Measurements from ENCODE around the gene CLDN22.

The CLDN22 gene

DNA sequence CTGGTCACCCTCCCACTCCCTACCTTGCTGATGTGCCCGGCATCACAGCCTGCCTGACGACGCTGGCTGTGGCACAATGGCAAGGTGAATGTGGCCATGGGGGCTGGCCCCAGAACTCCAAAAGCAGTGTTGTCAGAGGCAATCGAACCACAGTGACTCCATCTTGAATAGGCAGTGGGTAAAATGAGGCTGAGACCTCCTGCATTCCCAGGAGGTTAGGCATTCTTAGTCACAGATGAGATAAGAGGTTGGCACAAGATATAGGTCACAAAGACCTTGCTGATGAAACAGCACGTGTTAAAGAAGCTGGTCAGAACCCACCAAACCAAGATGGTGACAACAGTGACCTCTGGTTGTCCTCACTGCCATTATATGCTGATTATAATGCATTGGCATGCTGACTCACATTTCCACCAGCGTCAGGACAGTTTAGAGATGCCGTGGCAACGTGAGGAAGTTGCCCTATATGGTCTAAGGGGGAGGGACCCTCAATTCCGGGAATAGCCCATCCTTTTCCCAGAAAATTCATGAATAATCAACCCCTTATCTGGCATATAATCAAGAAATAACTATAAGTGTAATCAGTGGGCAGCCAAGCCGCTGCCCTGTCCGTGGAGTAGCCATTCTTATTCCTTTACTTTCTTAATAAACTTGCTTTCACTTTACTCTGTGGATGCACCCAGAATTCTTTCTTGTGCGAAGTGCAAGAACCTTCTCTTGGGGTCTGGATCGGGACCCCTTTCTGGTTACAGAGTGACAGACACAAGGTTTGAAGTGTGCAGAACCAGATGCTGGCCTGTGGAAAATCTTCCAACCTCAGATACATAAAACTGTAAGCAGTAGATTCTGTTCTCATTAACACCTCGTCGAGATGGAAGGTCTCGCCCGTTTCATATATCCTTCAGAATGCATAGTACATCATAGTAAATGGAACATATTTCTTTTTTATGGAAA lies 28.9 kb upstream of the CLDN22 start:
- in situ Hi-C loops (cut with HindIII; ENCODE audit: low pct_ligation_motif_present, low pct_unique_long_range_greater_than_20kb, low sequenced_read_pairs): no loop called here
- DNase-seq: peak; percentile 89

DNA sequence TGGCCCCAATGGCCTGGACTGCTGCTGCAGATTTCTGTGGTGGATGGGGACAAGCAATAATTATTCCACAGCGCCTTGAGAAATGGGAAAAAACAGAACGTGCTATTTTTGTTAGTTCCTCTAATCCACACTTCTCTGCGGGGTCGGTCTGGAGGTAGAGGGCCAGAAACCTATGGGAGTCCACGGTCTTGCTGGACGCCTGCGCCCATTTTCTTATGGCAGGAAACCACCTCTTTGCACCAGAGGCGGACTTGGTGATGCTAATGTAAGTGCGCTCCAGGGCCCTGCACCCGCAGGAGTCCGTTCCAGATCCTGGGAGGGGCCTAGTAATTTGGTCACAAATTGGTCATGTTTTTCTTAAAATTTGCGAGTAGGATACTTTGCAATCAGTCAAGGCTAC lies 28.1 kb upstream of the CLDN22 start:
- DNase-seq: no peak
- in situ Hi-C loops (cut with HindIII; ENCODE audit: low pct_ligation_motif_present, low pct_unique_long_range_greater_than_20kb, low sequenced_read_pairs): no loop called here

DNA sequence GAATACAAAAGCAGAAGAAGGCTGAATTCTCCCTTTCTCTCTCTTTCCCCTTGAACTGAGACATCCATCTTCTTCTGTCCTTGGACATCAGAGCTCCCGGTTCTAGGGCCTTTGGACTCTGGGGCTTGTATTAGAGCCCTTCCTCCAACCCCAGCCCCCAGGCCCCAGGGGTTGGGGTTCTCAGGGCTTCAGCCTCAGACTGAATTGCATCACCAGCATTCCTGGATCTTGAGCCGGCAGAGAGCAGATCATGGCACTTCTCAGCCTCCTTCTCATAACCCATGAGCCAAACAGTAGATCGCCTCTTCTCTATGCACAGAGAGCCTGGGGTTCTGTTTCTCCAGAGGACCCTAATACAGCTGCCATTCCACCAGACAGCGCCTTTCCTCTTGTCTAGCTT lies 27.5 kb upstream of the CLDN22 start:
- no peak for DNase-seq
- in situ Hi-C loops (cut with HindIII; ENCODE audit: low pct_ligation_motif_present, low pct_unique_long_range_greater_than_20kb, low sequenced_read_pairs): no loop called here

DNA sequence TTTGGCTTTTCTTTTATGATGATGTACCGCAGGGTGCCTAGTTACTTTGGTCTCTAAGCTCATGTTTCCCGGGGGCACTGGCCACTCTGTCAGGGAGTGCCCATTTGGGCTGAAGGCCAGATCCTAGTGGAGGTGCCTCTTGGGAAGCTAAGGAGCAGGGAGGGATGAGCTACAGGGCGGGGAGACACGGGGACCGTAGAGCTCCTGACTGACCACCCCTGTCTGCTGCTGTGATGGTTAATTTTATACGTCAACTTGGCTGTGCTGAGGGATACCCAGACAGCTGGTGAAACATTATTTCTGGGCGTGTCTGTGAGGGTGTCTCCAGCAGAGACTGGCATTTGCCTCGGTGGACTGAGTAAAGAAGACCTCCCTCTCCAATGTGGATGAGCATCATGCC lies 27.1 kb upstream of the CLDN22 start:
- DNase-seq: no peak
- in situ Hi-C loops (cut with HindIII; ENCODE audit: low pct_ligation_motif_present, low pct_unique_long_range_greater_than_20kb, low sequenced_read_pairs): no loop called here

DNA sequence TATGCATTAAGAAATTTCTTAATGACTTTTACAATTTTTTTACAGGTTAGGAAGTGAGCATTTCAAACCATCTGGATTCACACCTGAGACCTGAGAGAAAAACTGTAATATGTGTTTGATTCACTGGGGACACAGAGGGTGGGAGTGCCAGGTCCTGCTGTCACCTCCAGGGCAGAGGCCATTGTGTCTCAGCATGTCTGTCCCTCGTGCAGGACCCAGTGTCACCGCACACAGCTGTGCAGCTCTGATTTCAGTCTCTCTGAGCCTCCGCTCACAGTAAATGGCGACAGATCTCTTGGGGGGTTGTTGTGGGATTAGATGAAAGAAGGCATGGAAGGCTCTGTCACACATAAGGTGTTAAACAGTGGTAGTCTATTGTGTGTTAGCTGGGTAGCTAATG lies 25.2 kb upstream of the CLDN22 start:
- DNase-seq: no peak
- in situ Hi-C loops (cut with HindIII; ENCODE audit: low pct_ligation_motif_present, low pct_unique_long_range_greater_than_20kb, low sequenced_read_pairs): no loop called here

DNA sequence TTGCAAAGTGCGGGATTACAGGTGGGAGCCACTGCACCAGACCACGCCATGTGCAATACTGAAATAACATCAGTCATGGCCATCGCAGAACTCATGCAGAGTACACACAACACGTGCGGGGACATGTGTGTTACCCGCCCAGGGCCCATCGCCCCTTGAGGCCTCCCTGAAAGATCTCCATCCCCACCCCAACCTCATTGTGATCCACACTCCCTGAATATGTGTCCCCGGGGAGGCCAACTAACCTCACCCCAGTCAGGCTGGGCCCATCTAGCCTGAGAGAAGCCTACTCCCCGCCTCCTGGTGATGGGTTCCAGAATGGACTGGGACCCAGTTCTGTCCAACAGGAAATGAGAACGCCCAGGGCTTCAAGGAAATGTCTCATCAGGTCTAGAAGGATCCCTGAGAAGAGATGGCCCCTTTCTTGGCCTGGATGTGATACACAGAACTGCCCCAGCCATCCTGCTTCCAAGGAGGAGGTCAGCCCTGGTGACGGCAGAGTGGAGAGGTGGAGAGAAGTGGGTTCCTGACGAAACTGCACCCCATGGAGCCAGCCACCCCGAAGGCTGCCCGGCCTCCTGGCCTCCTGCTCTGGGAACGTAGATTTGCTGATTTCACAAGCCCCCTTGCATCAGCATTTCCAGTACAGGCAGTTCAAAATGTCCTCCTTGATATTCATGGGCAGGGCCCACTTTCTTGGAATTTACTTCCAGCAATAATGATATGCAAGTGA lies 24.6 kb upstream of the CLDN22 start:
- DNase-seq: no peak
- in situ Hi-C loops (cut with HindIII; ENCODE audit: low pct_ligation_motif_present, low pct_unique_long_range_greater_than_20kb, low sequenced_read_pairs): no loop called here

DNA sequence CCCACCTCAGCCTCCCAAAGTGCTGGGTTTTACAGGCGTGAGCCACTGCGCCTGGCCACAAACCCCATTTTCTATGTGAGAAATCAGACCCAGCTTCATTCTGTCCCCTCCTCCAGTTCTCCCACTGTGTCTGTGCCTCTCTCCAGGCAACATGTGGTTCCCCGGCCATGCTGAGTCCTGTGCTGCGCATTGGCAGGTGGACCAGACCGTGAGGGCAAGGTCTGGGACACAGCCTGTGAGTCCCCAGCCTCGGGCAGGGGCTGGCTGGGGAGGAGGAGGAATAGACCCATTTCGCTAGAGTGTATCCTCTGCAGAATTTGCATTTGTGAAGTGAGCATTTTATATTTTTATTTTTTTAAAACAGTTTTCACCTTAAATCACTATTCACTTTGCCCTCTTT lies 23.7 kb upstream of the CLDN22 start:
- DNase-seq: no peak
- in situ Hi-C loops (cut with HindIII; ENCODE audit: low pct_ligation_motif_present, low pct_unique_long_range_greater_than_20kb, low sequenced_read_pairs): no loop called here

DNA sequence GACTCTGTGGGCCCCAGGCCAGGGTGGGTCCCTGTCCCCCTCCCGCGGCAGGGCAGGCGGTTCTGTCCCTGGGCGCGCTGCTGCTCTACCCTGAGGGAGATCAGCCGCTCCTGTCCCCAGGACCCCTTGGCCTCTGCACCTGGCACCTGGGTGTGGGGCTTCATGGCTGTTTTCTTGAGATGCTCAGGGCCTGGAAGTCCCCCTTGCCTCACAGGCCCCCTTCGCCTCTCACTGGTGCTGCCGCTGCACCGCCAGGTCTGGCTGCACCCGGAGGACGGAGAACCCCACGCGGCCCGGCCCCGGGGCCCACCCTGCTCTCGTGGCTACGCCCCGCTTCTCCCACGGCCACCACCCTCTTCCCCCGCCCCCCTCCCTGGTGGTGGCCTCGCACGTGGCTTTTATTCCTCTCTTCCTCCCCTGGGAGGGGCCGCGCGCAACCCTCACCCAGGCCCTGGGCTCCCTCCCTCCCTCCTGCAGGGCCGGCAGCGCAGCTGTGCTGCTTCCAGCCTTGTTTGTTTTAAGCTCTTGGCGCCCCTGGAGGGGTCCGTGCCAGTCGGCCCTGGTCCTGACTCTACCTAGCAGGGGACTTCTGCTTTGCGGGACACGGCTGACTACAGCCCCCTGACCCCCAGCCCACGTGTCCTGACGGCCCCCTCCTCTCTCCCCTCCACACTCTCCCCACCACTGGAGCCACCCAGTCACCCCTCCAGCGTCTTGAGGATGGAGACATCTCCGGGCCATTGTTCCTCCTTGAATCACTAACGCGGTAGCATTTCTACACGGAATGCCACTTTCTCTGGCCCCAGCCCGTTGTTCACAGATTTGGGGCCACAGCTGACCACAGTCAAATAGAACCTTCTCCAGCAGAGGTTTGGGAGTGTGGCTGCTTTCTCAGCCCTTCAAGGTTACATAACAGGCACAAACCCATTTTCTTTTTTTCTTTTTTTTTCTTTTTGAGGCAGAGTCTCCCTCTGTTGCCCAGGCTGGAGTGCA lies 22.8 kb upstream of the CLDN22 start:
- in situ Hi-C loops (cut with HindIII; ENCODE audit: low pct_ligation_motif_present, low pct_unique_long_range_greater_than_20kb, low sequenced_read_pairs): no loop called here
- peak; percentile 7 for DNase-seq

DNA sequence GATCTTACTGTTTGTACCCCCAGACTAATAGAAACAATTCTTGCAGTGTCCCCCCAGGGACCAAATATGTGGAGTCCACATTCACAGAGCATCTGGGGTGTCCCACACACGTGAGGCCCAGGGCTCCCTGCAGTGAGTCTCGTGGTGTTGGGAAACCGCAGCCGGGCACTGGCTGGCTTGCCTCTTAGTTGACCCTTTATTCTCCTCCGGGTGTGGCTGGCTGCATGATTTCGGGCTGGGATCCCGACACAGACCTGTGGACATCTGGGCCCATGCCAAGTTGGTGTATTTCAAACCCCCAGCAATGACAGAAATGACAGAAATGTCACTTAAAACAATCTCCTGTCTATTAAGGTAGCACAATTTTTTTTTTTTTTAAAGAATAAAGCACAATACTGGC lies 17.8 kb upstream of the CLDN22 start:
- in situ Hi-C loops (cut with HindIII; ENCODE audit: low pct_ligation_motif_present, low pct_unique_long_range_greater_than_20kb, low sequenced_read_pairs): no loop called here
- DNase-seq: no peak

DNA sequence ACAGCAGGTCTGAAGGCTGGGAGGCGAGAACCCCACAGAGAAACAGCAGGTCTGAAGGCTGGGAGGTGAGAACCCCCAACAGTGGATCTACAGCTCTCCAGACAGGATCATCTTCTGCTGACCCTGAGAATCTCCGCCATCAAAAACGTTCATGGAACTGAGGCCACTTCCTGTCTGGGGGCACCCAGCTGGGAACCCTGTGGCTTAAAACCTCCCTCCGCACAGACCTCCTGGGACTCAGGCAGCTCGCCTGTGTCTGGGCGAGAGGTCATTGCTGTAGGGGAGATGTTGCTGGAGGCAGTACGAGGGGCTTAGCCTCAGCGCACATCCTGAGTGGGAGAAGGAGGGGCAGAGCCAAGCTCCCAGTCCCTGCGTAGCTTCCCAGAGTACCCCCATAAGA lies 17.3 kb upstream of the CLDN22 start:
- in situ Hi-C loops (cut with HindIII; ENCODE audit: low pct_ligation_motif_present, low pct_unique_long_range_greater_than_20kb, low sequenced_read_pairs): no loop called here
- no peak for DNase-seq

DNA sequence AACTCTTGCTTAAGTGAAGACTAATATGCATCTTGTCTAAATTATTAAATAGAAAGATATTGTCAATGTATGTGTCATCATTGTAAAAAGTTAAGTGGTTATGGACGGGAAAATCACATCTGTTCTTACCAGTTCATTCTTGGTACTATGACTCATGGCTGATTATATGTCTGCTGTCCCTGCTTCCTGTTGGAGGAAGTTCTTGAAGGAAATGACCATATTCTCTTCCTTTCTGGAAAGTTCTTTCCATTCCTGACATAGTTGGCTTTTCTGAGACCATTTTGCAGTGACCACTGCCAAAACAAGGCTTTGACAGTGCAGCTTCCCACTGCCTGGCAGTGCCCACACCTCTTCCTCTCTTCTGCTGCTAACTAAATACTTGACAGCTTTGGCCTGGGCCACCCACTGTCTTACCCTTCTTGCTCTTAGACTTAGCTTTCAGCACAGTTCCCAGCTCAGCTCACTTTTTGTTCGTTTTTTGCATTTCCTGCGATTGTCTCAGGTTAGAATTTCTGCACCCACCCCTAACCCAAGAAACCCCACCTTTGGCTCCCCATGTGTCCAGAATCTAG lies 15.4 kb upstream of the CLDN22 start:
- in situ Hi-C loops (cut with HindIII; ENCODE audit: low pct_ligation_motif_present, low pct_unique_long_range_greater_than_20kb, low sequenced_read_pairs): no loop called here
- peak; percentile 59 for DNase-seq

DNA sequence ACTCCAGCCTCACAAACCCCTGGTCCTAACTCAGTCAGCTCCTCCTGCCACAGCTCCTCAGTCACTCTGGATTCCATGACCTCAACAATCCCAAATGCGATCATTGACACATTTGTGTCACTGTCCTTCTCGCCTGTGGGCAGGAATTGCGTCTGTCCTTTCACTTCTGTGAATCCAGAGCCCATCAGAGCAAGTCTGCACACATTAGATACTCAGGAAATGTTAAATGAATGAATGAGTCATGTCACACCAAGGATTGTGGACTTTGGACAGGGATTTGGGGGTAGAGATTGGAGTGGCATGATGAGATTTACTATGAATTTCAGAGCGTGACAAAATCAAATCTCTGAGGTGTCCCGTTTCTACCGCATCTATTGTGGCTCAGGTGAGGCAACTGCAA lies 13.9 kb upstream of the CLDN22 start:
- peak; percentile 48 for DNase-seq
- in situ Hi-C loops (cut with HindIII; ENCODE audit: low pct_ligation_motif_present, low pct_unique_long_range_greater_than_20kb, low sequenced_read_pairs): no loop called here

DNA sequence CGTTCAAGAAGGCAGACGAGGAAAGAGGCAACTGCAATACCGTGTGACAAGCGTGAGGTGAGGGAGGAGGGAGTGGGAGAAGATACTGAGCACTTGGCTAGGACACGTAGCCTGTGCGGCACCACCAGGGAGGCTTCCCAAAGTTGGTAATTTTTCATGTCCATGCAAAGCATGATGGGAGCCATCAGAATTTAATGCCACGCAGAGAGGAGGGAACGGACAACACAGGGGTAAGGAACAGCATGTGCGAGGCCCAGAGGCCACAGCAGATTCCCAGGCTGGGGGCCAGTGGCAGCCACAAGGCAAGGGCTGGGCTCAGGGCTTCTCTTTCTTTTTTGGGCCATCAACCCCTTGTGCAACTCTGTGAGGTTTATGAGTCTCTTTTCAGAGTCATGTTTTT lies 13.1 kb upstream of the CLDN22 start:
- in situ Hi-C loops (cut with HindIII; ENCODE audit: low pct_ligation_motif_present, low pct_unique_long_range_greater_than_20kb, low sequenced_read_pairs): no loop called here
- DNase-seq: no peak

DNA sequence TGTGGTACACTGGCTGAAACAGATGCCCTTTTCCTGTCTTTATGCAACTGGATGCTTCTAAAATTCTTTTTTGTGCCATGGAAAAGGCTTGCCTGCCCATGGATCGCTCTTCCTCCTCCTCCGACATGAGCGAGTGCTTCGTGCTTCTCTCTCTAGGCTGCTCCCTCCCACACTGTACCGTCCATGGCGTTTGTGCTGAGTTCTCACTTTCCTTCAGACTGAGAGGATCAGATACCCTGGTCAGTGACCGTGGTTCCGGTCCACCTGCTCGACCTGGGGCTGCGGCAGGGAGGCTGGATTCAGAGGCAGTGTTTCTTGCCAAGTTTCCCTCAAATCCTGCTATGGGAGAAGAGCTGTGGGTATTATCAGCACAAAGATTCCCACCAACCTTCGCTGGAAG lies 12.4 kb upstream of the CLDN22 start:
- in situ Hi-C loops (cut with HindIII; ENCODE audit: low pct_ligation_motif_present, low pct_unique_long_range_greater_than_20kb, low sequenced_read_pairs): no loop called here
- no peak for DNase-seq

DNA sequence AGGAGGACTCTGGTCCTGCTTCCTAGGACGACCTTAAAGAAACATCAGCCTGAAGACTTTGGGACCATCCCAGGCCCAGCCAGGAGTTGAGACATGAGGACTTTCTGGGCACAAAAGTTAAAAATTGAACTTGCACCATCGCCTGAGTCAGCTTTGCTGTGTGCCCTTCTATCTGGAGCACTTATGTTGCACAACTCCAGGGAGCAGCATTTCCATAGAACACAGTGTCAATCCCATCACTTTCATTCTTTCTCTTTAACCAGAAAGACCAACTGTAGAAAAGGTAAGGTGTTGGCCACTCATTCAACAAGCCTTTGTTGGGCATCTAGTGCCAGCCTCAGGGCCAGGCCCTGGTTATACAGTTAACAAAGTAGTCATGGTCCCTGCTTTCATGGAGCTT lies 10.8 kb upstream of the CLDN22 start:
- no peak for DNase-seq
- in situ Hi-C loops (cut with HindIII; ENCODE audit: low pct_ligation_motif_present, low pct_unique_long_range_greater_than_20kb, low sequenced_read_pairs): no loop called here

DNA sequence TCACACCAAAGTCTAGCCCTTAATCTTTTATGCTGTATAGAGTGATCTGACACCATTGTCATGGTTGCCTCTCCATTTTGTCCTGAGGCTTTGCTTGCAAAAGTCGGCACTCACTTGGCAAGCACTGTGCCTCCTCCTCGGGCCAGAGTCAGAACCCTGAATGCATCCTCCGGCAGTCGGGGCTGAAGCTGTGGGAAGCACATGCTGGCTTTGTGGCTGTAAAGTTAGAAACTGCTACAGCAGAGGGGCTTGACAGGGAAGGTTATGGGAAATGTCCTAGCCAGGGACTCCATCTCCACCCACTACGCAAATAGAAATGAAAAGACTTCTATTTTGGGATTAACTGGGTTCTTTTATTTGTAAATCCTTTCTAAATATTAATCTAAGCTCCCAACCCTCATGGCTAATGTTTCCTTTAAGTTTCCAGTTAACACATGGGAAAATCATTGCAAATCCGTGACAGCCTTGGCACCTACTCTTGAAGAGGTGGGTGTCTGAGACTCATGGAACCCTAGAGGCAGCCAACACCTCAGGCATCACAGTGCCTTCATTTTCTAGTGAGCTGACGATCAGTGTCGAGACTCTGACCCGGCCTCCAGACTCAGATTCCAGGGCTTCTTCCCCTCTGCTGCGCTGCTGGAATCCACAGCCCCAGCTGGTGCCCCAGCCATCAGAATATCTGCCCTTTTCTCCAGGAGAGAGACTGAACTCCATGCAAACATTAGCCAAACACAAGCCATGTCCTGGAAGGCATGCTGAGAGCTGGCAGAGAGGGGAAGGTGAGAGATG lies 10.1 kb upstream of the CLDN22 start:
- in situ Hi-C loops (cut with HindIII; ENCODE audit: low pct_ligation_motif_present, low pct_unique_long_range_greater_than_20kb, low sequenced_read_pairs): no loop called here
- no peak for DNase-seq

DNA sequence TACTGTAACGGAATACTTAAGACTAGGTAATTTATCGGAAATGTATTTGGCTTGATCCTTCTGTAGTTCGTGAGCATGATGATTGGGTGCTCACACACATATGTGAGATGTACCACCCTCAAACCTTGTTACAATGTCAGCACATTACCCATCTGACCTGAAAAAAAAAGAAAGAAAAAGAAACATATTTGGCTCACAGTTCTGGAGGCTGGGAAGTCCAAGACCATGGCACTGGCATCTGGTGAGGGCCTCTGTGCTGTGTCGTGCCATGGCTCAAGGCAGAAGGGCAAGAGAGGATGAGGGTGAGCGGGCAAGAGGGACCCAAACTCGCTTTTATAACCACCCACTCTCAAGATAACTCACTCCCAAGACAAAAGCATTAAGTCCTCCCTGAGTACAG lies 9.2 kb upstream of the CLDN22 start:
- in situ Hi-C loops (cut with HindIII; ENCODE audit: low pct_ligation_motif_present, low pct_unique_long_range_greater_than_20kb, low sequenced_read_pairs): no loop called here
- DNase-seq: no peak

DNA sequence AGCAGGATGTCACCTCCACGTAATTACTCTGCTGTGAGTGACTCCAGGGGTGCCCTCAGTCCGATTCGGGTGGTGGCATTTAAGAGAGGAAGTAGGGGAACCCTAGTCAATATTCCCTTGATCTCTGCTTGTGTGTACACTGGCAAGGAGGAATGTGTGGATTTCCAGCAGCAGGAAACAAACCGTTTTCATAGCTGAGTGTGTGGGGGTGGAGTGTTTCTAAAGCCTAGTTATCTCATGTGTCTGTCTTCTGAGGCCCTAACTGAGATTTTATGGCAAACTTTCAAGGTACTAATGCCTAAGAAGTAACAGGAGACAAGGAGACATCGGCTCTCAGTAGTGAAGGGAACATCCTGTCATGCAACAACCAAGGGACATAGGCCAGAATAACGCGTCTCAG lies 8.8 kb upstream of the CLDN22 start:
- no peak for DNase-seq
- in situ Hi-C loops (cut with HindIII; ENCODE audit: low pct_ligation_motif_present, low pct_unique_long_range_greater_than_20kb, low sequenced_read_pairs): no loop called here
